ENCODE results near the gene DSP.

Gene DSP

DNA sequence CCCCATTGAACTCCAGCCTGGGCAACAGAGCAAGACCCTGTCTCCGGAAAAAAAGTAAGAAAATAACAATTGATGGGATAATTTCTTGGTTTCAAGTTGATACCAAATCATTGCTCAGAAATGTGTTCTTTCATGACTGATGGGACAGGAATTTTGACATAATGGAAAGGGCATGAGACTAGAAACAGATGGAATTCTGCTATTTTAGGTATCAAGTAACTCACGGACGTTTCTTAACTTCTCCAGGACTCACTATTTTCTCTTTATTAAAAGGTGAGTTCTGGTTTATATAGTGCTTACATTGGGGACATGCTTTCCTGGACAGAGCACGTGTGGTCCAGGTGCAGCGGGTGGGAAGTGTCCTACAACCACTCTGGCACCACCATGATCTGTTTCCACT, 6.0 kb upstream of the DSP start:
- no peak for DNase-seq

DNA sequence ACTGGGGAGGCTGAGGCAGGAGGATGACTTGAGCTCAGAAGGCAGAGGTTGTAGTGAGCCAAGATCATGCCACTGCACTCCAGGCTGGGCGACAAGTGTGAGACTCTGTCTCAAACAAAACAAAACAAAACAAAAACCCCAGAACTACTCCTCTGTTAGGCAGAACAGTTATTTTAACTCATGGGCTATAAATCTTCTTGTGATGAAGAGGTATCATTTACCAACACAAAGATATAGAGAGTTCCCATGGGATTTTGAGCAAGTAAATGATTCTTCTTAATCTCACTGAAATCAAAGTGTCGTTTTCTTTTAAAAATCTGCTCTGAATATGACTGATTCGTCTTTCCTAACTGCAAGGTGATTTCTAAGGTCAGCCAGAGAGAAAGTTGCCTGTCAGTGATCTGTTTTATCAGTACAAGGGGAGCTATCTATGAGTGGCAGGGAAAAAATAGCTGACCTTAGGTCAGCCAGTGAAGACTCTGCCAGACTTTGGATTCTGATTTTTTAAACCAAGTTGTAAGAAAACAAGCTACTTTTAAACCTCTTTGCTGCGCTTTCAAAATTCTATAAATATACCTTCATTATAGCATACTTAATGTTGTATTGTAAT, 3.8 kb upstream of the DSP start:
- DNase-seq: no peak

DNA sequence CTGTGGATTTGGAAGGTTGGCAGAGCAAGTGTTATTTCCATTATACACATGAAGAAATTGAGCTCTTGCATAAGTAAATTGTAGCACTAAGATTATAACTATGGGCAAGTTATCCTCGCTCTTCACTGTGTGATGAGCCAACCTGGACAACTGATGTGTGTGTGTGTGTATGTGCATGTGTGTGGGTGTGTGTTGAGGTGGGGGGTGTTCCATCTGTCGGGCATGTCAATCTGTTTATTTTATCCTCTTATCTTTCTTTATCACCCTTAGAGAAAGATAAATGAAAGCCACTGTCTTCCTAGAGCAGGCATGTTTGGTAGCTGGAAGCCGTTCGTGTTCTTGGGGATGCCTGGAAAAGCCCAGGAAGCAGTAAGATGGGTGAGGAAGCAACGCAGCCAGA, 3.0 kb upstream of the DSP start:
- DNase-seq: no peak

DNA sequence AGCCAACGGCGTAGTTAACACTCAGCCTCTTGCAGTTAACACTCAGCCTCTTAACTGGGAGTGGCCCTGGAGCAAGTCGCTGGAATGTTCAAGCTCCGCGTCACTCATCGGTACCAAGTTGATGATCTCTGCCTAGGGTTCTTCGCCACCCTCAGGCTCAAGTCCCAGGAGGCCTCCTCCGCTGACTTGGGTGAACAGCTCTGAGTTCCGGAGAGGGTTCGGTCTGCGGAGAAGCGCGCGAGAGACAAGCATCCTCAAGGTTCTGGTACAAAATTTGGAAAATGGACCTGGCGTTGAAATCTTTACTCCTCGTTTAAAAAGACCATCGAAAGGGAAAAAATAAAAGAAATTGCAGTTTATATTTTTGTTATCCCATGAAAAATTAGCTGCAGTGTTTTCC, 876 bp upstream of the DSP start:
- DNase-seq: no peak

DNA sequence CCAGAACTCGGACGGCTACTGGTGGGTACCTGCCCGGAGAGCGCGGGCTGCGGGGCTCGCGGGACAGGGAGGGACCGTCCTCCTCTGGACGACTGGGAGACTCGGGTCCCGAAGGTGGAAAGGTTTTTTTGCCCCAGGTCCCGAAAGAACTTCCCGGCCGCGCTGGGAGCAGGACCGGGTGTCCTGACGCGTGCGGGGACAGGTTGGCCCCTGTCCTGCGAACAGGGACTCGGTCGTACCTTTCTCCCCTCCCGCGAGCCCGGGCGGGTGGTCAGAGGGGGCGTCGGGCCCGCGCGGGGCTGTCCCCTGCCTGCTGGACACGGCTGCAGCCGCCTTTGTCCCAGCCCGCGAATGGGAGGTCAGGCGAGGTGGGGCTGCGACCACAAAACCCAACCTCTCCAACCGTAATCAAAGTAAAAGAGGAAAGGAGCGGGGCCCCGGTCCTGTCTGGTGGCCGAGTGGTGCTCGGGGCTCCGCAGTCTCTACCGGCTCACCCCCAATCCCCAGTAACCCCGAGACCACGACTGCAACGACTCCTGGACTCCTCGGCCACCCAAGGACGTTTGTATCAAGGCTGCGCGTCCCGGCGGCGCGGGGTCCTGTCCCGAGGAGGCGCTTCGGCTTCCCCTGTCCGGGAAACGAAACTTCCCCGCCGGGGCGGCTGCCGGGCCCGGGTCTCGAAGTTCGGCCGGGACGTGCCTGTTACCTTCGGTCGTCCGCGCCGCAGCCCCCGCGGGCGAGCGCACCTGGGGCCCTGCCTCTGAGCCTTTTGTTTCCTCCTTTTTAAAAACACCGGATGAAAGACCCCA, 798 bp downstream of the DSP start:
- DNase-seq: peak; percentile 33

DNA sequence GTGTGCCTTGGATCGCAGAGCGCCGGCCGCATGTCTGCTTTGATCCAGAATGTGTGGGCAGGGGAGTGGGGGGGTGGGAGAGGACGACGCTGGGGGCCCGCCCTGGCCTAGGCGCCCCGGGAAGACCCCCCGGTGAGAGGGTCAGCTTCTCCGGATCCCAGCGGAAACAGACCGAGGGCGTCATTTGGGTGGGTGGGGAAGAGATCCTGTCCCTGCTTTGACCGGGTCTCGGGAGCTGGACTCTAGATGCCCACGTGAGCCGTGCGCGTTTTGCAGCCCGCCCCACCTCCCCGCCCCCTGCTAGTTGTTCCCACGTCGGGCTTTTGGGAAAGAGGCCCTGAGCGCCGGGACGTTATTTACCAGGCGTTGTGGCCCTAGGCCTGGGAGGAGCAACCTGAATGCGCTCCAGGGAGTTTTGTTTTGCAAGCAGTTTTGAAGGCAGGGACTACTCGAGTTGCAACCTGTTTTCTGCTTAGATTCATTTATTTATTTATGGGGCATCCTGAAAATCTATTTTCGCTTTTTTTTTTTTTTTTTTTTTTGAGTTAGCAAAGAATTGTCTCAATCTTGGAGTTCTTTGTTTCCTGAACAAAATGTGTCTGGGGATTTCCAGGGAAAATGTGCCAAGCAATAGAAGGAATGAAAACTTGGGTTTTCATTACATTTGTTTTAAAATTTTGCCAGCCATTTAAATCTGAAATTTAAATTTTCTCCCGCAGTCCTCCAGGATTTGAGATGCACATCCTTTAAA, 1.6 kb downstream of the DSP start:
- DNase-seq: peak; percentile 57

DNA sequence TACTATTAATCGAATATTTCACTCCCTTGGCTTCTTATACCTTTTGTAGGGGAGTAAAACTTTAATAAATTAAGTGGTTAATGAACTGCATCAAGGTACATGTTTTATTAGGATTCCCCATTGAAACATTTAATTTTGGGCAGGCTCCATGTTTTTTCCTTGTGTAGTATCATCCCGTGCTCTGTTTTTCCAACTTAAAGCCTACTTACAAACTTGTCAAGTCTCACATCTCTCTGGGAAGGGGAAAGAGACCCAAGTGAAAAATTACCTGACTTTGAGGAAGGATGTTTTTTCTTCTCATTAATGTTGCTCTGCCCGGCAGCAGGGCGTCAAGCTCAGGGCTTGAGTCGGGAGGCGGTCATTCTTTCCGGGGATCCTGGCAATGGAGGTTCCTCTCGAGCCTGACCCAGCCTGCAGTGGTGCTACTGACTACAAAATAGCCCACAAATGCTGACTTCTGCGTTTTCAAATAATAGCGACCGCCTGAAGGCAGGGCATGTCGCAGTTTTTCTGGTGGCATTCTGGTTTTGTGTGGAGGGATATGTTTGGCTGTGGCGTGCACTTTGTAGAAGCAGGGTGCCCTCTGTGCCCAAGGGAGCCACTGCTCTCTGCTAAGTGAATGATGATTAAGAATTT, 2.4 kb downstream of the DSP start:
- DNase-seq: no peak

DNA sequence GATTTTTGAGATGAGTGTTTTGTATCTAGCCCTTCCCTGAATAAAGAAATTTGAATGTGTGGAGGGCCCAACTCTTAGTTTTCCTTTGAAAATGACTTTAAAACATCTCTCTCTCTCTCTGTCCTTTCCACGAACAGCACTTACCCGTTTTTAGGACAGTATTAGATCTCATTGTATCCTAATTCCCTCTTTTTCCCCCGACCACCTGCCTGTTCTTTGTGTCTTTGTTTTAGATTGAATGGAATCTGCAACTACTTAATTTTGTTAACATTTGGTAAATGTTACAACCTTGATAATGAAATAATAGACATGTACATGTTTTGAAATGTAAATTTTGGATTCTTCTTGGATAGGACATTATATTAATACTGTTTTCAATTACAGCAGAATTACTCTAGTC, 3.1 kb downstream of the DSP start:
- no peak for DNase-seq

DNA sequence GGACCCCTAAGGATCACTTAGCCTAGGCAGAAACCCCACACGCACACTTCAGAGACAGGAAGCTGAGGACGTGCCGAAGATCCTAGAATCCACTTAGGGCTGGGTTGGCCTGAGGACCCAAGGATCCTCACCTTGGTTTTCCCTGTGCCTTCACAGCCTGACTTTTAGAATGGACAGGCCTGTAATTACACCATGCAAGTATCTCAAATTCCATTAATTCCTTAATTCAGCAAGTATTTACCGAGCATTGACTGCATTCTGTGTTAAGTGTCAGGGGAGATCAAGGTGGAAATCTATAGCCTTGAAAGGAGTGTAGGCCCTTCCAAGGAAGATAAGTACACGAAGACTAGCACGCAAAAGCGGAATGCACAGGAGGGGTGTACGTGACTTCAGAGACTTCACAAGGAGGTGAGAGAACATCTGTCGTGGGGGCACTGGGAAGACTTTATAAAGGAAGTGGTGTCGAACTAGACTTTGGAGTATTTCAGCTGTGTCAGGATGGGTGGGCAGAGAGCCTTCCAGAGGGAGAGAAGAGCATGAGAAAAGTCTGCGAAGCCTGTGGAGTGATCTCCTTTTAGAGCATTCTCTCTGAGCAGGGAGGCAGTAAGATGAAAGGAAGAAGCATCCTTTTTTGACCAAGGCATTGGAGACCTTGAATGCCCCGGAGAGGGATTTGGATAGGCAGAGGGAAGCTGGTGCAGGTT, 4.0 kb downstream of the DSP start:
- no peak for DNase-seq

DNA sequence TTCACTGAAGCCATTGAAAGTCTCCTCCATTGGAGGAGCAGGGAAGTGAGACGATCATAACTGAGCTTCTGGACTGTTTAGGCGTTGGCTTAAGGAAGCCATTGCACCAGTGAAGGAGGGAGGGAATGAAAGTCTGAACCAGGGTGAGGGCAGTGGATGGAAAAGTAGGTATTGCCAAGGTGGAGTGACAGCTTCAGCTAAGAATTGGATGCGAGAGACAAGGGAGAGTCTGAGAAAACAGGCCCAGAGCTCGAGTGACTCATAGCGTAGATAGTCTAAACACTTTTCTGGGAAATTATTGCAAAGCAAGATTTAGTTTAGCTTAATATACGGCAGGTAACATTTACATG, 4.5 kb downstream of the DSP start:
- no peak for DNase-seq

DNA sequence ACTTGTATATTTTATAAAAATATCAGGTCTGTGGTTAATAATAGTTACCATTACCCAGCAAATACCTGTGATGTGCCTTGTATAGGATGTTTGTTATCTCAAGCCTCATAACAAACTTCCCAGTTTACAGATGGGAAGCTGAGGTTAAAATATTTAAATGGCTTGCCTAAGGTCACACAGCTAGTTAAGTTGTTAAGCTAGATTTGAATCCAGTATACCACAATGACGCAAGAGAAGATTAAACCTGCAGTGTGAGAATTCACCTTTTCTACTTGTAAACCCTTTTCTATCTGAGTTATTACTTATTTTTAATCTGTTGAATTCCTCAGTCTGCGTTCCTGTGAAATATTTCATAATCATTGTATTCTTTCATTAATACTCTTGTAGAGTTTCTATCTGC, 4.9 kb downstream of the DSP start:
- no peak for DNase-seq

DNA sequence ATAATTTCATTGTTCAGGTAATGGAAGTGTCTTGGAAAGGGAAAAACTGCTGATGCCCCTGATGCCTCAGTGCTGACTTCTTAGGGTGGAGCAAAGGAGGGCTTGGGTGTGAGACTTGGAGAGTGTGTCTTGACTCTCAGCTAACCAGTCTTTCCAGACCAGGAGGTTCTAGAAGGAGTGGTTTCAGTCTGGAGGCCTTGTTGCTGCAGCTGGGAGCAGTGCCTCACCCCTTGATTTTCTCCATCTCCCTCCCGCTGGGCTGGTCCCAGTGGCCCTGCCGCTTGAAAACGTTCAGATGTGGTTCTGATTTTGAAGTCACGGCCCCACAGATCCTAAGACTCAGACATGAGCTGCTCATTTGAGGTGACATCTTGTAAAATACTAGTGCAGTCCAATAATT, 5.4 kb downstream of the DSP start:
- DNase-seq: no peak

DNA sequence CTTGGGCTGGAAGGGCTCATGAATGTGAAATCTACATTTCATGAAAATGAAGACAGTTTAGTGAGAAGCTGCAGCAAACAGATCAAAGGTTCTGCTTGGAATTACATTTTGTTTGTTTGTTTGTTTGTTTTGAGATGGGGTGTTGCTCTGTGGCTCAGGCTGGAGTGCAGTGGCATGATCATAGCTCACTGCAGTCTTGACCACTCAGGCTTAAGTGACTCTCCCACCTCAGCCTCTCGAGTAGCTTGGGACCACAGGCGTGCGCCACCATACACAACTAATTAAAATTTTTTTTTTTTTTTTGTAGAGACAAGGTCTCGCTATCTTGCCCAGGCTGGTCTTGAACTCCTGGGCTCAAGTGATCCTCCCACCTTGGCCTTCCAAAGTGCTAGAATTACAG, 5.8 kb downstream of the DSP start:
- no peak for DNase-seq

DNA sequence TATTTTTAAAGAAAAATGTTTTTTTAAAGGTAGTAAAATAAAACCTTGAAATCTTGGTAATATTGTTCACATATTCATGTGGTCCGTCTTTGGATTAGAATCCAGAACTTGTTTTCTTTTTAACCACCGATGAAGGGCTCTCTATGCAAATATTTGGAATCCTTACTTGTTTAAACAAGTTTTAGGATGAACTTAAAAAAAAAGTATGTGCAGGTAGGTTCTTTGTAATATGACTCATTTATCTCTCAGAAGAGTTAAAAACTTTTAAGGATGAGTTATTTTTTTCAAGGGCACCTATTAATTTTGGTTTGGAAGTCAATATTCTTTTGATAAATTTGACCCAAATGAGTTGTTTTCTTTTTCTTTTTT, 8.9 kb downstream of the DSP start:
- DNase-seq: no peak

DNA sequence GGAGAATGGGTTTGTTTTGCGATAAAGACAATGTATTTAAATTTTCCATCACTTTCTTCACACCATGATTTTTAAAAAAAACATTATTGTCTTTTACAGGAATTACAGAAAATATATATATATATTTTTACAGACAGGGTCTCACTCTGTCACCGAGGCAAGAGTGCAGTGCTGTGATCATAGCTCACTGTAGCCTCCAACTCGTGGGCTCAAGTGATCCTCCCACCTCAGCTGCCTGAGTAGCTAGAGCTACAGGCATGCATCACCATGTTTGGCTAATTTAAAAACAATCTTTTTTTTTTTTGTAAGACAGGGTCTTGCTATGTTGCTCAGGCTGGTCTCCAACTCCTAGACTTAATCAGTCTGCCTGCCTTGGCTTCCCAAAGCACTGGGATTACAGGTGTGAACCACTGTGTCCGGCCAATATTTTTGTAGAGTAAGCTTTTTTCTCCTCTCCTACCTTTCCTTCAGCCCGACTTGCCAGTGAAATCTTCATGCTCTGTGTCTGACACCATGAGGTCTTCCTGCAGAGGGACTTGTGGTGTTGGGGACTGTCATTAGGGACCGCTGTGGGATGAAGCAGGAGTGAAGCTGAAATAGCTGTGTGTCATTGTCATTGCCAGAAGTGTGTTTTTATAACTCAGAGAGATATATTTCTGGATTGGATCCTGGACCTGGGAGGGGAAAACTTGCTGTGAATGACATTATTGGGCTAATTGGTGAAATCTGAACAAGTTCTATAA, 13.2 kb downstream of the DSP start:
- no peak for DNase-seq

DNA sequence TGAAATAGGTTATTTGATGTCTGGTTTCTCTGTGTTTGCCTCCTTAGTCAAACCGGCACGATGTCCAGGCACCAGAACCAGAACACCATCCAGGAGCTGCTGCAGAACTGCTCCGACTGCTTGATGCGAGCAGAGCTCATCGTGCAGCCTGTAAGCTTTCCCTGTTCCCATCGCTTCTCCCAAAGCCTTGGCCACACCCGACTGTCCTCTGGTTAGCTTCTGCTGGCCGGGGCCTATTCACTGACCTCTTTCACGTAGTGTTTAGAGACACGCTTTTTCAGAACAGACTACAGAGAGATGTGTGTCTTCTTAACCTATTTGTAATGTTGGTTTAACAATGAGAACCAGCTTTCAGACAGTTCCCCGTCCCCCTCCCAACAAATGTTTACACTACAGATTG, 14.2 kb downstream of the DSP start:
- DNase-seq: no peak

DNA sequence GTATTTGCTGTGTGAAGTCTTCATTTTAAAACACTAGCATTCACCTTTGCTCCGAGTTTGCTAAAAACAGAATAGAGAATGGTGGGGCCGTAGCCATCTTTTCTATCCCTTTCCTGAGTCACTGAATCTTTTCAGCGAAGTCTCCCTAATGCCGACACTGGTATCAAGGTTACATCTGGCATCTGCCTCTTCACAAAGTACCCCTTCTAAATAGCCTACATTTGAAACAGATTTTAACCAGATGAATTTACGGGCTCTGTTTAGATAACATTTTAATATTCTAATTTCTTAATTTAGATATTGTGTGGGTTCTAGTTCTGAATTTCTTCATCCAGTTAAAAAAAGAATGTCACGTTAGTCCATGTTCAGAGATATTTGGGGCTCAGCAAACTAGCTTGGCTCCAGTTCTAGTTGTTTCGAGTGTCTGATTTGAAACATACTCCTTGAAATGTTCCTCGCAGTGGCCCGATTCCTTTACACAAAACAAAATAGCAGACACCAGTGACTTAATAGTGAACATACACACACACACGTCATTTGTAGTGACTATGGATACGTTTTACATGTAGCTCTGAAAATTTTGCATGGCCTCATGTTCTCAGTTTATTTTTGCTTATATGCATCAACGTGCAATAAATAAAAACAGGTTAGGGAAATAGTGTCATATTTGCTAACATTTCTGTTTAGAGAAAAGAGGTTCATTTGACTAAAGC, 15.1 kb downstream of the DSP start:
- DNase-seq: no peak

DNA sequence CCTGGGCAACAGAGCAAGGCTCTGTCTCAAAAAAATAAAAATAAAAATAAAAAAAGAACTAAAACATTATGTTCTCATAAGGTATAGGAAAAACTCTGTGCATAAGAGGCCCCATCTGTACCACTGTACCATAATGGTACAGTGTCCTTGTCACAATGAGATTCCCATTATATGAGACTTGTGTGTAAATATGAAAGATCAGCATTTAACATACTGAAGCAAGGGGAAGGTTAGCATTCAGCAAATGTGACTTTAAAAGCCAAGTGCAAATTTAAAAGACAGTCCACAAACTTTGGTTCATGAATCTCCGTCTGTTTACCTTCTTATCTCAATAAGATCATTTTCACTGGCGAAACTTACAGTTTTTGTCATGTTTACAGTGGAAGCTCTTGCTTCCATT, 16.2 kb downstream of the DSP start:
- no peak for DNase-seq

DNA sequence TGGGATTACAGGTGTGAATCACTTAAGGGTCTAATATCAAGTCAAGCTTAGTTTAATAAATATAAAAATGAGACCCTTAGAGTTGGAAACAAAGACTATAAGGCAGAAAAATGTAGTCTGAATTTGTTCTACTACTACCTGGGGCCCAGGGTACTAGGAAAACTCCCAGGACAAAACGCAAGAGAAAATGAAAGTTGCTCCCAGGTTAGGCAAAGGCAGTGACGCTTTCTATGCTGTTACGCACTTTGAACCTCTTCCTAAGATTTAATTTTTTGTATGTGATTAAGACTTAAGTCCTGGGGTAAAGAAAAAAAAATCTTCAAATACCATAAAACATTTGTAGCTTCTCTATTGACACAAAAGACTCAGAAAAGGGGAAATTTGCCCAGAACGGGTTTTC, 17.3 kb downstream of the DSP start:
- no peak for DNase-seq

DNA sequence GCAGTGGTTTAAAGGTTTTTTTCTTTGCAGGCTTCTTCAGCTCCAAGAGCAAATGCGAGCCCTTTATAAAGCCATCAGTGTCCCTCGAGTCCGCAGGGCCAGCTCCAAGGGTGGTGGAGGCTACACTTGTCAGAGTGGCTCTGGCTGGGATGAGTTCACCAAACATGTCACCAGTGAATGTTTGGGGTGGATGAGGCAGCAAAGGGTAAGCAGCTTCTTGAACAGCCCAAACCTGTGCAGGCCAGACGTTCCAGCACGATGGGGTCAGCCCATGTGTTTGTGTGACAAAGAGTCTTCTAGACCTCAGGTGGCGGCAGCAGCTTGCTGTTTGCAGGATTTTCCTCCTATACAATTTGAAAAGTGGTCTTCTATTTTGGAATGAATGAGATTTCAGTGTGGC, 17.7 kb downstream of the DSP start:
- no peak for DNase-seq

DNA sequence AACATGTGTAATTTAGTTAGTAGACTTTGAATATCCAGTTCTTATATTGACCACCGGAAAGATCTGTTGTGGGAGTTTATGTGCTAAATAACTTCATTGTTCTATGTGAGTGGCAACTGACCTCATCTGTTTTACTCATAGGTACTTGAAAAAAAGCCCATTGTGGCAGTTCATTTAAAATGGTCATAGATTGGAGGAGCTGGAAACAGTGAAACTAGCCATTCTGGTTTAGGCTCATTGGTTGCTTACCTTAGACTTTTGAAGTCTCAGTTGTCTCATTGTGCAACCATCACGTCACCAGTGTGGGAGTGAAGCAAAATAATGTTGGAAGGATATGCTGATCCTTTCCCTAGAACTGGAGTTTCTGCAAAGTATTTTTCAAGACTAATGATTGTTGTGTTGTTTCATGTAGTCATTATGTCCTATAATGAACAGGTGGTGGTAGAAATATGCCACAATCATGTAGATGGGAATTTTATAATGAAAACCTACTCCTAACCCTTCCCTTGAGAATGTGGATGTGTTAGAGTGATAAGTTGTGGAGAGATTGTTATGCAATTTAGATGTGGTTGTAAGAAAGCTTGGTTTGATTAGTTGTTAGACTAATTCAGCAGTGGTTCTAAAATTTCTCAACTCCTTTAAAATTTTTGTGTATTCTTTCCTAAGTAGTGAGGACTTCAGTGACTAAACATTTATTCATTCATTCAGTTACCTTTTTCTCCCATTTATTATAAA, 18.3 kb downstream of the DSP start:
- DNase-seq: no peak

All from NCI-H748 treated with DMSO at 0.1 percent for 48 hours (cell line).